OCI-LY7 (cell line): ENCODE results near the gene CDC25A. TPM values are rescaled to one million over a fixed set of nuclear protein-coding genes. Genes with fewer than 3 reads are reported as not detected.

Experiments
- BruUV-seq: library from RNA; stranded (reverse); fragments of 400-500 nt; replicated peaks from 2 replicates; lab custom pipeline; 2021; lab: Mats Ljungman, UMichigan
- CTCF ChIA-PET: fragments of 300-600 bp; sonication (Branson Sonifier 250); formaldehyde crosslinking; loops from one replicate; lab custom pipeline; 2022; ENCODE audit warnings: antibody characterized with exemption; ENCODE audit not compliant: unreplicated experiment; lab: Charles Lee
- POLR2A ChIA-PET: fragments of 300-600 bp; sonication (Branson Sonifier 250); formaldehyde crosslinking; loops from one replicate; lab custom pipeline; 2022; ENCODE audit warnings: antibody characterized with exemption; lab: Charles Lee
- DNase-seq: peaks from one replicate; pipeline ENCODE4 v3.0.0-alpha.2; 2015; ENCODE audit warnings: low spot score
- H2AFZ ChIP-seq: fragments of 200-600 bp; sonication (generic), shearing (Covaris generic); 2 replicates; pipeline ENCODE4 v1.6.1; 2014; ENCODE audit warnings: mild to moderate bottlenecking, antibody characterized with exemption, low read length, moderate library complexity
- H3K27ac ChIP-seq: fragments of 200-600 bp; sonication (generic); 2 replicates; pipeline ENCODE4 v1.5.1; 2014; ENCODE audit warnings: mixed run types, low read depth, mild to moderate bottlenecking, moderate library complexity, low read length, inconsistent platforms; ENCODE audit not compliant: poor library complexity, severe bottlenecking
- H3K36me3 ChIP-seq: fragments of 200-600 bp; sonication (generic); 2 replicates; pipeline ENCODE4 v1.6.1; 2014; ENCODE audit warnings: mild to moderate bottlenecking, antibody characterized with exemption, low read length, moderate library complexity, mixed read lengths; ENCODE audit not compliant: insufficient read depth
- H3K4me1 ChIP-seq: fragments of 200-600 bp; sonication (generic); 2 replicates; pipeline ENCODE4 v1.5.1; 2014; ENCODE audit warnings: mild to moderate bottlenecking, low read length; ENCODE audit not compliant: insufficient read depth, poor library complexity, severe bottlenecking
- H3K4me2 ChIP-seq: fragments of 200-600 bp; sonication (generic); 2 replicates; pipeline ENCODE4 v1.6.1; 2014; ENCODE audit warnings: mild to moderate bottlenecking, low read length
- H3K4me3 ChIP-seq: fragments of 200-600 bp; sonication (generic); 2 replicates; pipeline ENCODE4 v1.5.1; 2014; ENCODE audit warnings: mild to moderate bottlenecking, low read depth, low read length; ENCODE audit not compliant: poor library complexity, severe bottlenecking
- H3K79me2 ChIP-seq: fragments of 200-600 bp; sonication (generic); 2 replicates; pipeline ENCODE4 v1.6.1; 2016; ENCODE audit warnings: low read depth, mild to moderate bottlenecking, low read length, moderate library complexity, mixed read lengths; ENCODE audit not compliant: insufficient read depth
- H3K9me2 ChIP-seq: fragments of 200-600 bp; sonication (generic); 2 replicates; pipeline ENCODE4 v1.6.1; 2016; ENCODE audit warnings: mild to moderate bottlenecking, low read length, mixed read lengths; ENCODE audit not compliant: insufficient read depth
- H3K9me3 ChIP-seq: fragments of 200-600 bp; sonication (generic); 2 replicates; pipeline ENCODE4 v1.6.1; 2014; ENCODE audit warnings: mild to moderate bottlenecking, mixed run types, low read length, mixed read lengths
- H4K20me1 ChIP-seq: fragments of 200-600 bp; sonication (generic); 2 replicates; pipeline ENCODE4 v1.6.1; 2014; ENCODE audit warnings: mild to moderate bottlenecking, antibody characterized with exemption, low read length, moderate library complexity, mixed read lengths; ENCODE audit not compliant: insufficient read depth
- CTCF ChIP-seq: fragments of 200-600 bp; sonication (generic); conservative IDR thresholded peaks from 2 replicates; pipeline ENCODE4 v1.5.1; 2014; ENCODE audit warnings: mild to moderate bottlenecking, antibody characterized with exemption, low read length, moderate library complexity, mixed read lengths
- EZH2phosphoT487 ChIP-seq: fragments of 200-600 bp; sonication (generic); IDR thresholded peaks from 2 replicates; pipeline ENCODE4 v1.6.1; 2018; ENCODE audit warnings: low read depth, borderline replicate concordance, mild to moderate bottlenecking, mixed run types, antibody characterized with exemption, low read length, moderate library complexity, mixed read lengths
- intact Hi-C: fragments of 100-400 bp; cut with micrococcal nuclease; formaldehyde crosslinking; loops from one replicate; pipeline ENCODE4 v1.10.0; 2022; ENCODE audit not compliant: unreplicated experiment
- total RNA-seq, 2 experiments: library from RNA; depleted of rRNA in 1 of 2; stranded (reverse); fragments of >200 nt in 1 of 2; shearing (Covaris generic) in 1 of 2; gene quantifications; 2 replicates each; pipeline ENCODE4 v1.2.3, GENCODE V29; 2014 to 2022

Gene CDC25A
- total RNA-seq, 2 experiments from 2014 or later, result 75.4 to 83.4 TPM

- ChIA-PET POLR2A (no interaction called here), CTCF (no interaction called here)
- Histone ChIP-seq H3K4me3 (no peak overlapping the region), H3K27ac (no peak overlapping the region), H3K79me2 (no peaks in the 10 kb centered on the region), H2AFZ (no peak overlapping the region), H4K20me1 (no peaks in the 10 kb centered on the region), H3K9me2 (no peaks in the 10 kb centered on the region), H3K9me3 (no peaks in the 10 kb centered on the region), H3K36me3 (no peaks in the 10 kb centered on the region), H3K4me2 (no peak overlapping the region), H3K4me1 (peaks cover 5% of the 10 kb centered on the region)
- DNase-seq, result no peak
- TF ChIP-seq CTCF, result no peak
- no peak for TF ChIP-seq EZH2phosphoT487
- no TSS peak for BruUV-seq
- intact Hi-C loops, result no loop called here
Observed at GRCh38 chr3:48215876-48216275, 27.7 kb upstream of the CDC25A start.

- Histone ChIP-seq H3K4me3 (no peak overlapping the region), H3K4me1 (peaks cover under 1% of the 10 kb centered on the region), H3K4me2 (no peak overlapping the region), H3K79me2 (no peaks in the 10 kb centered on the region), H2AFZ (no peak overlapping the region), H3K9me2 (no peaks in the 10 kb centered on the region), H3K27ac (no peak overlapping the region), H3K9me3 (no peaks in the 10 kb centered on the region), H4K20me1 (no peaks in the 10 kb centered on the region), H3K36me3 (no peaks in the 10 kb centered on the region)
- ChIA-PET CTCF (no interaction called here), POLR2A (no interaction called here)
- no peak for DNase-seq
- BruUV-seq, result no TSS peak
- intact Hi-C loops, result no loop called here
- TF ChIP-seq CTCF (no peak), EZH2phosphoT487 (no peak)
Observed at GRCh38 chr3:48215466-48215865, 27.2 kb upstream of the CDC25A start.

GRCh38 chr3:48215019-48215418 lies 26.8 kb upstream of the CDC25A start:
- DNase-seq, result no peak
- no peaks in the 10 kb centered on the region for H3K79me2 ChIP-seq
- no peaks in the 10 kb centered on the region for H3K9me3 ChIP-seq
- H4K20me1 ChIP-seq, result no peaks in the 10 kb centered on the region
- H3K9me2 ChIP-seq, result no peaks in the 10 kb centered on the region
- no peak overlapping the region for H3K4me2 ChIP-seq
- POLR2A ChIA-PET, result no interaction called here
- H2AFZ ChIP-seq, result no peak overlapping the region
- H3K27ac ChIP-seq, result no peak overlapping the region
- intact Hi-C loops, result no loop called here
- CTCF ChIA-PET, result no interaction called here
- H3K36me3 ChIP-seq, result no peaks in the 10 kb centered on the region
- H3K4me3 ChIP-seq, result no peak overlapping the region
- no peaks in the 10 kb centered on the region for H3K4me1 ChIP-seq
- no TSS peak for BruUV-seq
- no peak for TF ChIP-seq CTCF
- TF ChIP-seq EZH2phosphoT487, result no peak
